MM.1S (cell line): Measurements from ENCODE around the gene XXYLT1.

Source experiments
- CTCF ChIP-seq: fragments of 300-600 bp; sonication (generic); IDR thresholded peaks from 2 replicates; pipeline ENCODE4 v1.5.1; 2016; ENCODE audit warnings: antibody characterized with exemption, low read length, mixed read lengths
- EZH2 ChIP-seq: fragments of 300-600 bp; sonication (generic); optimal IDR thresholded peaks from 2 replicates; pipeline ENCODE3; 2017; ENCODE audit warnings: low read depth, mild to moderate bottlenecking, antibody characterized with exemption, low read length, mixed read lengths

DNA sequence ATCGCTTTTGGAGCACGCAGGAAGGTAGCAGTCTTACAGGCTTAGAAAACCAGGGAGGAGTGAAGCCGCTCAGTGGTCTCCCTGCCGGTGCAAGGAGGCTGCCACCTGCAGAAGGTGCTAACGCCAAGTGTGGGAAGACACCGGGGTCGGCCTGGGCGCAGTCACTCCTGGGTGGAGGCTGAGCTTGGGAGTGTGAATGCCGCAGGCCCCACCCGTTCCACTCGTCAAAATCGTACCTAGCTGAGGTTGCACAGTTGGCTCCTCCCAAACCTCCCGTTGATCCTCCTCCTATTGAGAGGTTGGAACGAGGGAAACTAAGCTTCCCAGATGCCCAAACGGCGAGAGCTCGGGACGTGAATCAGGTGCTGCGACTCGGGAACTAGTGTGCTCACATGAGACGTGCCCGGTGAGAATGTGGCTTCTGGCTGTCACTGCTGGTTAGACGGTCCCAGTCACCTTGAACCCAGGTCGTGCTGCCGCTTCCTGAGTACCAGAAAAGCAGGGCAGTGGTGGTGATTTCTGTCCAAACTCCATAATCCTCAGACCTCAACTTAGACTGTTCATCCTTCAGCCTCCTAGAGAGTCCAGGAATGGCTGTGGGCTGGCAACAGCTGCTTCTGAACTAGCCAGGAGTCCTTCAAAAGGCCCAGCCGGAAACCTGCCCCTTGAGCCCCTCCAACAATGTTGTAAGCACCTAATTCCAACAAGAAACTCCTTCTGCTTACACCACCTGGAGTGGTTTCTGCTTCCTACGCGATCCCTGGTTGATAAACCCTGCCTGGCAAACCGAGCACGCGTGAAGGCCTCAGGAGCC, 156.0 kb downstream of the XXYLT1 start:
- no peak for TF ChIP-seq CTCF
- TF ChIP-seq EZH2 = no peak
